Hepatocyte (in vitro differentiated cells): ENCODE measurements around the gene SLC26A6. TPM values are rescaled to one million over a fixed set of nuclear protein-coding genes. Genes with fewer than 3 reads are reported as not detected.

Source experiments
- DNase-seq: peaks from one replicate; pipeline ENCODE4 v3.0.0-alpha.2; 2016; ENCODE audit warnings: low spot score
- H2AFZ ChIP-seq: fragments of 200-600 bp; sonication (generic); 2 replicates; pipeline ENCODE4 v1.6.0; 2016; ENCODE audit warnings: antibody characterized with exemption, mild to moderate bottlenecking
- H3K27ac ChIP-seq: fragments of 200-600 bp; sonication (generic); 2 replicates; pipeline ENCODE4 v1.5.1; 2016; ENCODE audit warnings: mild to moderate bottlenecking
- H3K27me3 ChIP-seq: fragments of 200-600 bp; sonication (generic); 2 replicates; pipeline ENCODE4 v1.6.1; 2016
- H3K36me3 ChIP-seq: fragments of 200-600 bp; sonication (generic); replicated peaks from 2 replicates; pipeline ENCODE4 v1.5.1; 2016; ENCODE audit warnings: low read depth; ENCODE audit not compliant: insufficient read depth
- H3K4me1 ChIP-seq: fragments of 200-600 bp; sonication (generic); 2 replicates; pipeline ENCODE4 v1.5.1; 2016; ENCODE audit warnings: mild to moderate bottlenecking, moderate library complexity; ENCODE audit not compliant: insufficient read depth
- H3K4me2 ChIP-seq: fragments of 200-600 bp; sonication (generic); 2 replicates; pipeline ENCODE4 v1.6.0; 2016
- H3K4me3 ChIP-seq: fragments of 200-600 bp; sonication (generic); 2 replicates; pipeline ENCODE4 v1.5.1; 2016; ENCODE audit warnings: mild to moderate bottlenecking
- H3K79me2 ChIP-seq: fragments of 200-600 bp; sonication (generic); 2 replicates; pipeline ENCODE4 v1.6.0; 2017; ENCODE audit warnings: mild to moderate bottlenecking
- H3K9me2 ChIP-seq: fragments of 200-600 bp; sonication (generic); replicated peaks from 2 replicates; pipeline ENCODE4 v1.6.0; 2017; ENCODE audit warnings: mild to moderate bottlenecking; ENCODE audit not compliant: insufficient read depth
- H3K9me3 ChIP-seq: fragments of 200-600 bp; sonication (generic); 2 replicates; pipeline ENCODE4 v1.5.1; 2016; ENCODE audit warnings: low read depth, mild to moderate bottlenecking
- H4K20me1 ChIP-seq: fragments of 200-600 bp; sonication (generic); 2 replicates; pipeline ENCODE4 v1.6.0; 2016; ENCODE audit warnings: mild to moderate bottlenecking; ENCODE audit not compliant: insufficient read depth, poor library complexity, severe bottlenecking
- CTCF ChIP-seq: fragments of 200-600 bp; sonication (generic); IDR thresholded peaks from 2 replicates; pipeline ENCODE4 v1.5.1; 2016; ENCODE audit warnings: antibody characterized with exemption, mild to moderate bottlenecking; ENCODE audit not compliant: poor library complexity
- EZH2 ChIP-seq: fragments of 200-600 bp; sonication (generic); IDR thresholded peaks from 2 replicates; pipeline ENCODE4 v1.6.1; 2016; ENCODE audit warnings: antibody characterized with exemption, mild to moderate bottlenecking, borderline replicate concordance
- EZH2phosphoT487 ChIP-seq: fragments of 200-600 bp; sonication (generic); IDR thresholded peaks from one replicate; pipeline ENCODE4 v1.6.1; 2018; ENCODE audit warnings: antibody characterized with exemption, mild to moderate bottlenecking, low read depth, moderate library complexity; ENCODE audit not compliant: unreplicated experiment, severe bottlenecking
- WGBS: methylation state at CpG from one replicate; pipeline ENCODE4 v1.1.6; 2016; ENCODE audit warnings: low lambda C conversion rate; ENCODE audit errors: missing lambda C conversion rate; 5-methylcytosine and 5-hydroxymethylcytosine counted together
- polyA plus RNA-seq: library from polyadenylated mRNA; unstranded; fragments of >200 nt; fragmentation: Nextera tagmentation; extraction: Ambion mirVana; gene quantifications from 2 replicates; pipeline ENCODE4 v1.2.1, GENCODE V29; 2016
- total RNA-seq: library from RNA; depleted of rRNA; stranded (reverse); fragments of >200 nt; gene quantifications from 2 replicates; pipeline ENCODE4 v1.2.3, GENCODE V29; 2014

Gene SLC26A6
- total and polyA plus RNA-seq, 2 experiments from 2014 or later: 53.7 to 56.6 TPM

GRCh38 chr3:48644898-48645760, 9.9 kb upstream of the SLC26A6 start:
- no peak for TF ChIP-seq EZH2
- no peak for TF ChIP-seq EZH2phosphoT487
- TF ChIP-seq CTCF: no peak
- H3K79me2 ChIP-seq: no peaks in the 10 kb centered on the region
- H3K9me2 ChIP-seq: no peaks in the 10 kb centered on the region
- H3K9me3 ChIP-seq: no peaks in the 10 kb centered on the region
- no peaks in the 10 kb centered on the region for H3K27me3 ChIP-seq
- 97% methylated on average over 22 of the region's 22 CpGs for WGBS
- H3K4me2 ChIP-seq: no peak overlapping the region
- no peaks in the 10 kb centered on the region for H3K36me3 ChIP-seq
- H4K20me1 ChIP-seq: no peaks in the 10 kb centered on the region
- DNase-seq: no peak
- H3K4me1 ChIP-seq: no peaks in the 10 kb centered on the region
- H2AFZ ChIP-seq: no peak overlapping the region
- H3K4me3 ChIP-seq: no peak overlapping the region
- no peak overlapping the region for H3K27ac ChIP-seq

- Histone ChIP-seq H3K4me2 (no peak overlapping the region), H3K79me2 (no peaks in the 10 kb centered on the region), H3K4me3 (no peak overlapping the region), H2AFZ (no peak overlapping the region), H3K9me2 (no peaks in the 10 kb centered on the region), H3K4me1 (no peaks in the 10 kb centered on the region), H3K27me3 (no peaks in the 10 kb centered on the region), H3K27ac (no peak overlapping the region), H3K36me3 (no peaks in the 10 kb centered on the region), H4K20me1 (no peaks in the 10 kb centered on the region), H3K9me3 (no peaks in the 10 kb centered on the region)
- no peak for TF ChIP-seq EZH2
- TF ChIP-seq EZH2phosphoT487: no peak
- no peak for TF ChIP-seq CTCF
- 93% methylated on average over 12 of the region's 12 CpGs for WGBS
- no peak for DNase-seq
Measured at GRCh38 chr3:48642605-48643004, 7.3 kb upstream of the SLC26A6 start.

- TF ChIP-seq CTCF (no peak), EZH2phosphoT487 (no peak), EZH2 (no peak)
- Histone ChIP-seq H3K4me1 (peaks cover 7% of the 10 kb centered on the region), H3K27me3 (no peaks in the 10 kb centered on the region), H3K4me3 (no peak overlapping the region), H4K20me1 (no peaks in the 10 kb centered on the region), H3K79me2 (no peaks in the 10 kb centered on the region), H3K4me2 (no peak overlapping the region), H3K9me2 (no peaks in the 10 kb centered on the region), H3K9me3 (no peaks in the 10 kb centered on the region), H3K27ac (no peak overlapping the region), H3K36me3 (no peaks in the 10 kb centered on the region), H2AFZ (no peak overlapping the region)
- DNase-seq: no peak
- 97% methylated on average over 3 of the region's 3 CpGs for WGBS
Measured at GRCh38 chr3:48641396-48641795, 6.1 kb upstream of the SLC26A6 start.
